RWPE1 (cell line): ENCODE measurements around the gene TMEM176B.

Source experiments
- CTCF ChIA-PET: fragments of 350-600 bp; sonication (Branson Sonifier 250); formaldehyde crosslinking; extraction: SDS; loops from one replicate; lab custom pipeline; 2021; lab: Yijun Ruan, JAX
- POLR2A ChIA-PET: fragments of 400-600 bp; formaldehyde crosslinking; extraction: SDS; loops from one replicate; lab custom pipeline; 2020; ENCODE audit warnings: antibody characterized with exemption; ENCODE audit not compliant: low non-redundant PET; lab: Yijun Ruan, JAX
- DNase-seq: peaks from one replicate; pipeline ENCODE4 v3.0.0; 2012; ENCODE audit warnings: low spot score
- H3K27ac ChIP-seq: fragments of 450-650 bp; 2 replicates; pipeline ENCODE4 v1.5.1; 2017
- CTCF ChIP-seq: fragments of 450-650 bp; conservative IDR thresholded peaks from 2 replicates; pipeline ENCODE4 v1.5.1; 2017; ENCODE audit warnings: low read depth, mild to moderate bottlenecking

TMEM176B gene

GRCh38 chr7:150784954-150785353 lies 15.2 kb downstream of the TMEM176B start:
- no peak for DNase-seq
- ChIA-PET CTCF (no interaction called here), POLR2A (no interaction called here)
- no peak overlapping the region for H3K27ac ChIP-seq
- no peak for TF ChIP-seq CTCF

- no peak overlapping the region for H3K27ac ChIP-seq
- DNase-seq: no peak
- no peak for TF ChIP-seq CTCF
- POLR2A ChIA-PET: no interaction called here
- CTCF ChIA-PET: interaction anchor here (0.7 kb wide), 1 partner anchor 13 kb away, joined by 5 read pairs; no protein-coding TSS in a partner anchor
Measured at GRCh38 chr7:150784120-150784736, 15.9 kb downstream of the TMEM176B start.

- no peak overlapping the region for H3K27ac ChIP-seq
- POLR2A ChIA-PET: no interaction called here
- TF ChIP-seq CTCF: no peak
- CTCF ChIA-PET: no interaction called here
- no peak for DNase-seq
Measured at GRCh38 chr7:150781961-150782360, 18.2 kb downstream of the TMEM176B start.

- TF ChIP-seq CTCF: no peak
- CTCF ChIA-PET: no interaction called here
- POLR2A ChIA-PET: no interaction called here
- DNase-seq: no peak
- no peak overlapping the region for H3K27ac ChIP-seq
Measured at GRCh38 chr7:150781103-150781502, 19.1 kb downstream of the TMEM176B start.

GRCh38 chr7:150780292-150780691 lies 19.9 kb downstream of the TMEM176B start:
- DNase-seq: no peak
- CTCF ChIA-PET: no interaction called here
- no peak overlapping the region for H3K27ac ChIP-seq
- no peak for TF ChIP-seq CTCF
- POLR2A ChIA-PET: no interaction called here

- TF ChIP-seq CTCF: peak; percentile 94
- DNase-seq: peak; percentile 63
- POLR2A ChIA-PET: no interaction called here
- CTCF ChIA-PET: interaction anchor here (1.0 to 1.6 kb wide), 3 partner anchors 14 to 239 kb away, joined by 4 to 7 read pairs (median 4); no protein-coding TSS in a partner anchor
- no peak overlapping the region for H3K27ac ChIP-seq
Measured at GRCh38 chr7:150778738-150779301, 21.3 kb downstream of the TMEM176B start.
